Activated CD8-positive, alpha-beta memory T cell treated with anti-CD3 and anti-CD28 coated beads, Interleukin-2, amount 50 U/mL, for 1 hour (primary cell): Measurements from ENCODE around the gene MYO5B.
"Not testable (repeated sequence)": the region's sequence is repeated elsewhere in the genome, so short reads cannot be mapped to it uniquely, and the experiment has no call there.

Experiments used
- DNase-seq: peaks from one replicate; pipeline ENCODE4 v3.0.0-alpha.2; 2020; ENCODE audit errors: extremely low read depth

Gene MYO5B

DNA sequence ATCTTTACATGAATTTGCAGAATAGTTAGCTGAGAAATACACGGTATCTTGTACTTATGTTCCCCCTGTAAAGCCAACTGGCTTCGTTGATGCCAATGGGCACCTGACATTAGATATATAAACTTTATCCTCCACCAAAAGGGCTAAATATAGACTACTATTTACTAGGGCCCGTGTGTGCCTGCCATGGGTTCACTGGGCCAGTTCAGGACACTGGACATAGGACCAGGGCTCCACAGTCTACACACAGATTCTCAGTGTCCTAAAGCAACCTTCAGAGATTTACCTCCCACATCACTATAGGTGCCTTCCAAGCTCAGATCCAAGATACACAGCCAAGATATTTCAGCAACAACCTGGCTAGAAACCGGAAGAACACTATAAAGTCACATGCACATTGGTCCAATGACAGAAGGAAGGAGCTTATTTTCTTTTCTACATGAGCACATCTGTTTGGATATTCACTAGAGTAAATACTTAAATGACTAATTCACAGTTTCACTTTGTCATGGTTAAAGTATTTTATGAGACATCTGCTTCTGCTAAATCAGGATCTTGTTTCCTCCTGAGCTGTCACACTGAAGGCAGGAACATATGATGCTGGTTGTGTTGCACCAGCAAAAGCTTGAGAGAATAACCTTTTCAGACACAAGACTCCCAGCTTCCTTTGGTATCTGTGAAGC lies 95.1 kb downstream of the MYO5B start:
- DNase-seq, result no peak

GRCh38 chr18:50097702-50098101 lies 97.2 kb downstream of the MYO5B start:
- DNase-seq, result no peak

DNA sequence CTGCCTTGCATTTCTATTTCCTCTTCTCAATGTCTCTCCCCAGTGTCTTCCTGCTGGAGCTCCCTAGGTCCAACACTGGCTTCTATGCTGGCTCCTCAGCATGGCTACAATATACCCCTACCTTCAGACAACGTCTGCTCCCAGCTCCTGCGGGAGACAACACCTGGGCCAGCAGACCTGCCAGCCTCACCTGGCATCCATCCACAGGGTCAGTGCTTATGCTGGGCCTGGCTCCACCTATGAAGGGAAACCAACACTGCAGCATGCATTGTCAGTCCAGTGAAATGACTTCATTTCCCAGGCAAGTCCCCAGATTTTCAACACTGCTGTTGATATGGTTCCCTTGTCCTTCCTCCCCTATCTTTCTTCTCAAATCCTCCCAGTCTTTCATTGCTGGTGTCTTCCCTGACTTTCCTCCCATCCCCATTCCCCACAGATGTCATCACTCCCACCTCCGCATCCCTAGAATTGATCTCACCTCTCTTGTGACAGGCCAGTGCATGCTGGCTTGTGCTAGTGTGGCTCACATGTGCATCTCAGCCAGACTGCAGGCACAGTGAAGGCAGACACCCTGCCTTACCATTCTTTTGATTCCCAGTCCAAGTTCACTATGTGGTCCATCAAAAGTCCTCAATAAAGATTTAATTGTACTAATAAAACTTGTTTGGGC lies 98.0 kb downstream of the MYO5B start:
- DNase-seq, result no peak

DNA sequence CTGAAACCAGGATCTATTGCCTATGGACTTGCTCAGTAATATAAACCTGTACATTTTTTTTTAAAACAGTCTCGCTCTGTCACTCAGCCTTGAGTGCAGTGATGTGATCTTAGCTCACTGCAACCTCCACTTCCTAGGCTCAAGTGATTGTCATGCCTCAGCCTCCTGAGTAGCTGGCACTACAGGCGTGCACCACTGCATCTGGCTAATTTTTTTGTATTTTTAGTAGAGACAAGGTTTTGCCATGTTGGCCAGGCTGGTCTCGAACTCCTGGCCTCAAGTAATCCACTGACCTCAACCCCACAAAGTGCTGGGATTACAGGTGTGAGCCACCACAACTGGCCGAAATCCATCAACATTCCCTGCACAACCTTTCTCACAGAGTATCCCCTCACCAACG lies 100.2 kb downstream of the MYO5B start:
- not testable (repeated sequence) for DNase-seq

- DNase-seq, result no peak
These were observed 100.7 kb downstream of the MYO5B start for GRCh38 chr18:50094221-50094773.

DNA sequence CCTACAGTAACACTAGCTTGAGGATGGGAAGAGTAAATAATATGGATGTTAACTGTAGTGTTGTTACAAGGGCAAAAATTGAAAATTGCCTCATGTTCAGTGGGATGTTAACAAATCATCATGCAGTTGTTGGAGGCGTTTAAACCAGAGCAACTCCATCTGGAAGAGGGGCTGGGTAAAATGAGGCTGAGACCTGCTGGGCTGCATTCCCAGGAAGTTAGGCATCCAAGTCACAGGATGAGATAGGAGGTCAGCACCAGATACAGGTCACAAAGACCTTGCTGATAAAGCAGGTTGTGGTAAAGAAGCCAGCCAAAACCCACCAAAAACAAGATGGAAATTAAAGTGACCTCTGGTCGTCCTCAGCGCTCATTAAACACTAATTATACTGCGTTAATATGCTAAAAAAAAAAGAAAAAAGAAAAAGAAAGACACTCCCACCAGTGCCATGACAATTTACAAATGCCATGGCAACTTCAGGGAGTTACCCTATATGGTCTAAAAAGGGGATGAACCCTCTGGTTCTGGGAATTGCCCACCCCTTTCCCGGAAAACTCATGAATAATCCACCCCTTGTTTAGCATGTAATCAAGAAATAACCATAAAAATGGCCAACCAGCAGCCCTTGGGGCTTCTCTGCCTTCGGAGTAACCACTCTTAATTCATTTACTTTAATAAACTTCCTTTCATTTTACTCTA lies 101.4 kb downstream of the MYO5B start:
- no peak for DNase-seq

DNA sequence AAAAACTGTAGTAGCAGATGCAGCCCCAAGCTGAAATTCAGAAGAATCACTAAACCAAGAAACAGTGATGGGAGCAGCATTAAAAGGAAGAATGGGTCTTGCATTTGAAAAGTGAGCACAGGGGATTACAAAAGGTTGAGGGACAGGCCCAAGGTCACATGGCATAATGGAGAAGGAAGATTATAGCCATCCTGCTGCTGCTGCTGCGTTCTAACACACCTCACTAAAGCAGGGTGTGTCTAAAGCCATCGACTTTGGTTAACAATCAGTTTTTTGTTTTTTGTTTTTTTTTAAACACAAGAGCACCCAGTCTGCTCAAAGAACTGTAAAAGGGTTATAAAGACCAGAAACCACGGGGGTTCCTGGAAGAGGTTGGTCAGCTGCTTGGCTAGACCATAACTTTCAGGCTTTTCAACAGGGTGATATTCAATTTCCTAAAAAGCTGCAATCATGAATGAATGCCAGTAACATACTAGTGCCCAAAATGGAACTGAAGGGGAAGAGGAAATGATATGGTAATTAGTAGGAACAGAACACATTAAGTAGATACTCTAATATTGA lies 102.6 kb downstream of the MYO5B start:
- no peak for DNase-seq

- no peak for DNase-seq
These were observed 103.3 kb downstream of the MYO5B start for GRCh38 chr18:50091509-50092244.

GRCh38 chr18:50090370-50091312 lies 104.3 kb downstream of the MYO5B start:
- no peak for DNase-seq

GRCh38 chr18:50089702-50090101 lies 105.2 kb downstream of the MYO5B start:
- no peak for DNase-seq

GRCh38 chr18:50083708-50084107 lies 111.2 kb downstream of the MYO5B start:
- DNase-seq, result no peak

DNA sequence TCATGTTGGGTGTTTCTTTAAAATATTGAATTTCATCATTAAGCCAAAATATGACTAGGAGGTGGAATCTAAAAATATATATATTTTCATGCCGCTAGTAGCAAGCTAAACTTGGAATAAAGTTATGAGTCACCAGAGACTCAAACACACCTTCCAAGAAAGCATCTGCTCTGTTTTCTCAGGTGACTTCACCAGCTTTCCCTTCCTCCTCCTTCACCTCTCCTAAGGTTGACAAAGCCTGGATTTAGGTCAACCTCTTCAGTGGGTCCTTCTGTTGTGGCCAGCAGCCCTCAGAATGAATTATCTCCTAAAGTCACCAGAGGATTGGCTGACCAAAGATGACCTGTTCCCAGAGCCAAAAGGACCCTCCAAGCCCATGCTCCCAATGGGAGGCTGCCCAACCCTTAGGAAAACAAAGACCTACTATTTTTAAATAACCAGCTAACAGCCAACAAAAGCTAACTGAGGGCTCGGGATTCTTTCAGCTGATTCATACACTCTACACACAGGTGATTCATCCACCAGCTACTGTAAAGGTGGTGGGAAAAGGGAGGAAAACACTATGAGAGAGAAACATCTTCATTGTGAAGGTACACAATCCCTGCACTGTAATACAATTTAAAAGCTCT lies 113.9 kb downstream of the MYO5B start:
- DNase-seq, result no peak

- DNase-seq, result no peak
These were observed 114.6 kb downstream of the MYO5B start for GRCh38 chr18:50080316-50080715.

DNA sequence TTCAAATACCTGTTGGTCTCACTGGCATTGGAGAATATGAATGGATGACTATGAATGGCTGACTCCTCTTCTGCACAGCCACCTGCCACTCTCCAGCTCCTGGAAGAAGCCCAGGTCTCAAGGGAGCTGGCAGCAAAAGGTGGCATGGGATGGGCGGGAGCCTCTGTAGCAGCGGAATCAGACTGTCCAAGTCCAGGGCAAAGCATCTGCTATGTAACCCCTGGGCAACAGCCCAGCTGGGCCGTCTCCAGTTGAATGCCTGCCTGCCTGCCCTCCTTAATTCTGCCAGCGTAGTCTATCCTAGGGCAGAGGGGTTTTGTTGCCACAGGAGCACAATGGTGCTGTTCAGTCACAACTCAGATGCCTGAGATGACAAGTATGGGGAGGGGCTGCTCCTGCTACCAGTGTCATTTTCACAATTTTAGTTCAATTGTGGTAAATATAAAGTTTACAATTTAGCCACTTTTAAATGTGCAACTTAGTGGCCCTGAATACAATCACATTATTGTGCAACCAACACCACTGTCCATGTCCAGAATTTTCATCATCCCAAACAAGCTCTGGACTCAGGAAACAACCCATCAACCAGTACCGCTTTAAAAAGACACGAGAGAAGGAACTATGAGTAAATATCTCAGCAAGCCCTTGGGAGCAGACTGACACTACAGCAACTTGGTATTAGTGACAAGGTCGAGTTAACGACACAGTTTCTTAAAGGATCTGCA lies 115.2 kb downstream of the MYO5B start:
- no peak for DNase-seq

DNA sequence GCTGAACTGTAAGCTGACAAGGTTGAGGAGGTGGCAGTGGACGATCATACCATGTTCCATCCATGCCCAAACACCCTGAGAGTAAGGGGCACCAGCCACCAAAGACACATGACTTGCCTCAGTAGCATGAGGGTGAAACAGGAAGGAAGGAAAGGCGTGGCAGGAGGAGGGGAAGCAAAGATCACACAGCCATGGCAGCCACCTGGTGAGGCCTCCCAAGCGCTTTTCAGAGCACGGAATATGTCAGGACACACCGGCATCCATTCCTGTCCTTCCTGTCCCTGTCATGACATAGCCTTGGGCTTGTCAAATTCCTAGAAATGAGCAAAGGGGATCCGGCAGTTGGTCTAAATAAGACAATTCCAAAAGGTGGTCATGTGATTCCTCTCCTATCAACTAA lies 118.7 kb downstream of the MYO5B start:
- no peak for DNase-seq

GRCh38 chr18:50075772-50076171 lies 119.2 kb downstream of the MYO5B start:
- DNase-seq, result no peak

- DNase-seq, result no peak
These were observed 120.5 kb downstream of the MYO5B start for GRCh38 chr18:50074404-50074803.

GRCh38 chr18:50073319-50073718 lies 121.6 kb downstream of the MYO5B start:
- DNase-seq, result no peak

DNA sequence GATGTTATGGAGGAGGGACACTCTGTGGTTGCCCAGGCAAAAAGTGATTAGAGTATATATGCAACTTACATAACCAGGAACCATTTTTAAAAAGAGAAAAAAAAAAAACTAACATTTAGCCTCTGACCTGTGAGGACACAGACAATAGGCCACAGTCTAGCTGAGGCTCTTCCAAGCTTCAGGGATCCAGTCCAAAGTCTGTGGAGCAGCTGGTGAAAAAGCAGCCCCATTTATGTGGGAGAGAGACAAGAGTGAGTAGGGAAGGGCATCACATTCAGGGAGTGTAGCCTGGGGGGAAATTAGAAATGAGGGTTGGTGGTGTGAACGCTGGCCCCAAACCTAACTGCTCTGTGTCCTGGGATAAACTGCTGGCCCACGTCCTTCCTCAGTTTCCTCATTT lies 122.8 kb downstream of the MYO5B start:
- no peak for DNase-seq
